Upper lobe of left lung (tissue), 6 donors: Measurements from ENCODE around the gene LENG1. TPM values are rescaled to one million over a fixed set of nuclear protein-coding genes. Genes with fewer than 3 reads are reported as not detected.

Source experiments
- ATAC-seq, 2 donors: fragments of 200-7000 bp; cut with Tn5 transposase; one replicate each; pipeline ENCODE4 v1.9.1; 2022; ENCODE audit warnings: mild to moderate bottlenecking in 2 of 2, moderate library complexity in 2 of 2; ENCODE audit not compliant: low FRiP score in 2 of 2
- DNase-seq, 2 donors: peaks; one replicate each; pipeline ENCODE4 v3.0.0-alpha.2; 2019 to 2020
- H3K27ac ChIP-seq, 4 donors: fragments of 200-600 bp; sonication (generic); one replicate each; pipeline ENCODE4 v1.5.1; 2016 to 2019
- H3K27me3 ChIP-seq, 4 donors: fragments of 200-600 bp; sonication (generic); one replicate each; pipeline ENCODE4 v1.5.1; 2017 to 2019
- H3K36me3 ChIP-seq, 4 donors: fragments of 200-600 bp; sonication (generic); one replicate each; pipeline ENCODE4 v1.5.1; 2016 to 2019
- H3K4me1 ChIP-seq, 4 donors: fragments of 200-600 bp; sonication (generic); one replicate each; pipeline ENCODE4 v1.5.1; 2018 to 2019
- H3K4me3 ChIP-seq, 4 donors: fragments of 200-600 bp; sonication (generic); one replicate each; pipeline ENCODE4 v1.5.1; 2017 to 2019; ENCODE audit warnings: mild to moderate bottlenecking in 2 of 4, moderate library complexity in 1 of 4
- H3K9me3 ChIP-seq, 4 donors: fragments of 200-600 bp; sonication (generic); one replicate each; pipeline ENCODE4 v1.5.1; 2018 to 2019
- CTCF ChIP-seq, 6 experiments: fragments of 450-650 bp in 4 of 6; fragments of 200-600 bp in 2 of 6; sonication (generic) in 2 of 6; IDR thresholded peaks; one replicate each; pipeline ENCODE4 v1.5.1; 2016 to 2019; ENCODE audit warnings: antibody characterized with exemption in 6 of 6
- EP300 ChIP-seq, 4 donors: sonication (generic); formaldehyde crosslinking; IDR thresholded peaks; one replicate each; pipeline ENCODE4 v1.5.1; 2017; ENCODE audit warnings: antibody characterized with exemption in 4 of 4, control low read depth in 2 of 4
- POLR2A ChIP-seq, 4 donors: fragments of 450-650 bp; IDR thresholded peaks; one replicate each; pipeline ENCODE4 v1.5.1; 2016 to 2017; ENCODE audit warnings: antibody characterized with exemption in 4 of 4, mild to moderate bottlenecking in 2 of 4
- POLR2AphosphoS5 ChIP-seq, 2 donors: sonication (generic); formaldehyde crosslinking; IDR thresholded peaks; one replicate each; pipeline ENCODE4 v1.5.1; 2017; ENCODE audit warnings: antibody characterized with exemption in 2 of 2
- WGBS, 2 donors: methylation state at CpG; one replicate each; pipeline ENCODE4 v1.1.5; 2017 to 2018; 5-methylcytosine and 5-hydroxymethylcytosine counted together
- total RNA-seq, 6 donors: library from RNA; depleted of rRNA in 4 of 6; stranded (reverse); fragments of >200 nt in 4 of 6; gene quantifications; one replicate each; pipeline versions ENCODE4 v1.1.0 to v1.2.1, GENCODE V29; 2016 to 2021
- donor health status: DM: no; HTN: no; CAD: no; lungs with moderate emphysema.
- donor health status: DM: no; HTN: yes; CAD: no; lungs with severe emphysema.

LENG1 gene
- total RNA-seq, 6 donors from 2014 or later, result 8.5 to 16.8 (median 9.4) TPM

DNA sequence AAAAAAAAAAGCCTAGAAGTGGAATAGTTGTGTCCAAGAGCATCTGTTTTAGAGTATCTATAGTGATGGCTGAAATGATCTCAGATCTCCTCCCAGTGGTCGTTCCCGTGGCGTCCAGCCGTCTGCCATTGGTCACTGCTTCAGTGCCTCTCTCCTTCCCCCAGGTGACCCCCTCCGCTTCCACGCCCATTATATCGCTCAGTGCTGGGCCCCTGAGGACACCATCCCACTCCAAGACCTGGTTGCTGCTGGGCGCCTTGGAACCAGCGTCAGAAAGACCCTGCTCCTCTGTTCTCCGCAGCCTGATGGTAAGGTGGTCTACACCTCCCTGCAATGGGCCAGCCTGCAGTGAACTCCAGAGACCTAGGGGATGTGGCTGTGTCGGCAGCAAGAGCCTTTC is 33.5 kb upstream of the LENG1 start:
- Histone ChIP-seq H3K4me3 (no peak overlapping the region), H3K27me3 (no peaks in the 10 kb centered on the region), H3K36me3 (peaks cover 0 to 20% (median 14%) of the 10 kb centered on the region in 4 donors), H3K4me1 (peaks cover 18 to 31% (median 20%) of the 10 kb centered on the region in 4 donors), H3K27ac (peak overlapping the region in 1 of 4 donors; percentile 99), H3K9me3 (no peaks in the 10 kb centered on the region)
- ATAC-seq, result no peak
- DNase-seq, result no peak
- WGBS, 2 donors, result 91 to 95% methylated on average over 11 of the region's 11 CpGs
- TF ChIP-seq EP300 (IDR thresholded peaks at IDR 0.05), result no peak

DNA sequence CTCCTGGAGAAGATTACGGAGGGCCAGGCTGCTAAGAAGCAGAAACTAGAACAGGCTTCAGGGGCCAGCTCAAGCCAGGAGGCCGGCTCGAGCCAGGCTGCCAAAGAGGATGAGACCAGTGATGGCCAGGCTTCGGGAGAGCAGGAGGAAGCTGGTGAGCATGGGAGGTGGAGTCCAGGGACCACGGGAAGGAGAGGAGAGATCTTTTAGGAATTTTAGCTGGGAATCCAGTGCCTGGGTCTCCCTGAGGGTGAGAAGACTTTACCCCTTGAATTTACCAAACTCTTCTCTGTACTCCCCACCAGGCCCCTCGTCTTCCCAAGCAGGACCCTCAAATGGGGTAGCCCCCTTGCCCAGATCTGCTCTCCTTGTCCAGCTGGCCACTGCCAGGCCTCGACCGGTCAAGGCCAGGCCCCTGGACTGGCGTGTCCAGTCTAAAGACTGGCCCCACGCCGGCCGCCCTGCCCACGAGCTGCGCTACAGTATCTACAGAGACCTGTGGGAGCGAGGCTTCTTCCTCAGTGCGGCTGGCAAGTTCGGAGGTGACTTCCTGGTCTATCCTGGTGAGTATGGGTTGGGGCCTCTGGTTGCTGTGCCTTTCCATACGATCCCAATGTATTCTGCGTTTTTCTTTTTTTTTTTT is 32.4 kb upstream of the LENG1 start:
- peak overlapping the region; percentile 73 to 85 (median 80) for H3K4me3 ChIP-seq
- no peaks in the 10 kb centered on the region for H3K9me3 ChIP-seq
- H3K4me1 ChIP-seq, result peaks cover 19 to 33% (median 22%) of the 10 kb centered on the region in 4 donors
- no peak for TF ChIP-seq CTCF (IDR thresholded peaks at IDR 0.05)
- no peak for TF ChIP-seq POLR2AphosphoS5 (IDR thresholded peaks at IDR 0.05)
- no peak for TF ChIP-seq POLR2A (IDR thresholded peaks at IDR 0.05)
- no peak for TF ChIP-seq EP300 (IDR thresholded peaks at IDR 0.05)
- ATAC-seq, result no peak
- H3K27me3 ChIP-seq, result no peaks in the 10 kb centered on the region
- WGBS, 2 donors, result 68 to 73% methylated on average over 16 to 19 of the region's 19 CpGs
- peak in 1 of 2 donors; percentile 88 for DNase-seq
- peak overlapping the region; percentile 99 to 100 (median 99) for H3K27ac ChIP-seq
- H3K36me3 ChIP-seq, result peaks cover 0 to 22% (median 15%) of the 10 kb centered on the region in 4 donors

- TF ChIP-seq POLR2AphosphoS5 (IDR thresholded peaks at IDR 0.05), result peak; percentile 9 to 84
- peak in 2 of 6 experiments; percentile 9 to 25 for TF ChIP-seq CTCF (IDR thresholded peaks at IDR 0.05)
- no peak for TF ChIP-seq EP300 (IDR thresholded peaks at IDR 0.05)
- TF ChIP-seq POLR2A (IDR thresholded peaks at IDR 0.05), result peak in 3 of 4 donors; percentile 32 to 92 (median 89)
- ATAC-seq, result peak; percentile 52 to 67
- 0 to 2% methylated on average over 15 to 18 of the region's 77 CpGs for WGBS, 2 donors
Observed at GRCh38 chr19:54191011-54191810, 31.7 kb upstream of the LENG1 start, which contains the start of gene TSEN34. Gene TSEN34, plus strand, starts transcription at chr19:54191308. Its CDS starts 57 bp downstream, at chr19:54191365.

GRCh38 chr19:54190503-54191010 is 31.0 kb upstream of the LENG1 start:
- Histone ChIP-seq H3K27me3 (no peaks in the 10 kb centered on the region), H3K4me3 (peak overlapping the region; percentile 73 to 85 (median 80)), H3K9me3 (no peaks in the 10 kb centered on the region), H3K36me3 (peaks cover 0 to 29% (median 19%) of the 10 kb centered on the region in 4 donors), H3K27ac (peak overlapping the region; percentile 99 to 100 (median 99)), H3K4me1 (peaks cover 19 to 33% (median 22%) of the 10 kb centered on the region in 4 donors)
- peak; percentile 85 to 93 for ATAC-seq
- TF ChIP-seq CTCF (IDR thresholded peaks at IDR 0.05) (no peak), POLR2AphosphoS5 (IDR thresholded peaks at IDR 0.05) (peak in 1 of 2 donors; percentile 19)
- peak; percentile 99 for DNase-seq
- WGBS, 2 donors, result 0 to 3% methylated on average over 6 to 54 of the region's 56 CpGs

More at GRCh38 chr19:54191011-54191810, 31.7 kb upstream of the LENG1 start, which contains the start of gene TSEN34:
- Histone ChIP-seq H3K4me3 (peak within 1 kb of the TSS; percentile 73 to 85 (median 80)), H3K4me1 (peaks cover 19 to 33% (median 22%) of the 10 kb centered on the region in 4 donors), H3K36me3 (peaks cover 0 to 29% (median 19%) of the 10 kb centered on the region in 4 donors), H3K27me3 (no peaks in the 10 kb centered on the region), H3K9me3 (no peaks in the 10 kb centered on the region), H3K27ac (peak within 1 kb of the TSS; percentile 99 to 100 (median 99))
- peak; percentile 93 to 98 for DNase-seq
